T1000 (cell line): ENCODE results near the gene DCST1.

ENCODE experiments used
- DNase-seq: peaks from one replicate; lab custom pipeline; 2025; ENCODE audit warnings: mixed read lengths; lab: John Stamatoyannopoulos, UW

DCST1 gene

GRCh38 chr1:155012776-155013602 is 20.6 kb upstream of the DCST1 start:
- DNase-seq: no peak

- DNase-seq: no peak
Observed at GRCh38 chr1:155013632-155014031, 20.0 kb upstream of the DCST1 start.

- no peak for DNase-seq
Observed at GRCh38 chr1:155014709-155015508, 18.7 kb upstream of the DCST1 start.

DNA sequence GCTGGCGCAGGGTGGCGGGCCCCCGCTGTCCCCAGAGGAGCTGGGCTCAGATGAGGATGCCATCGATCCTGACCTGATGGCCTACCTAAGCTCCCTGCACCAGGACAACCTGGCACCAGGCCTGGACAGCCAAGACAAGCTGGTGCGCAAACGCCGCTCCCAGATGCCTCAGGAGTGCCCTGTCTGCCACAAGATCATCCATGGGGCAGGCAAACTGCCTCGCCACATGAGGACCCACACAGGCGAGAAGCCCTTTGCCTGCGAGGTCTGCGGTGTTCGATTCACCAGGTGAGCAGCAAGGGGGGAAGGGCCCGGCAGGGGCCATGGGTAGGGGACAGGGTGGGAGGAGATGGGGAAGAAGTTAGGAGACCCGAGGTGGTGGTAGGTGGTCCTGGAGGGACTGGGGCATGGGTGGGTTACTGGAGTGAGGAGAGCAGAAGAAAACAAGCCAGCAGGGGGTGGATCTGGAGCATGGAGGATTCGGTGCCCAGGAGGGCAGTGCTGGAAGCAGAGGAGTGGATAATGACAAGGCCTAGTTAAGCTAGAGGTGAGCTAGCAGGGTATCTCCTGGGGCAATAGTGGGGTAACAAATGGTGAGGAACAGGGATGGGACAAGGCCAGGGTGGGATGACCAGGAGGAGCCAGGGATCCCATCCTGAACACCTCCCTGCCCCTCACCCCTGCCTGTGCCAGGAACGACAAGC is 17.9 kb upstream of the DCST1 start:
- DNase-seq: no peak

- DNase-seq: no peak
Observed at GRCh38 chr1:155016231-155016831, 17.3 kb upstream of the DCST1 start.

DNA sequence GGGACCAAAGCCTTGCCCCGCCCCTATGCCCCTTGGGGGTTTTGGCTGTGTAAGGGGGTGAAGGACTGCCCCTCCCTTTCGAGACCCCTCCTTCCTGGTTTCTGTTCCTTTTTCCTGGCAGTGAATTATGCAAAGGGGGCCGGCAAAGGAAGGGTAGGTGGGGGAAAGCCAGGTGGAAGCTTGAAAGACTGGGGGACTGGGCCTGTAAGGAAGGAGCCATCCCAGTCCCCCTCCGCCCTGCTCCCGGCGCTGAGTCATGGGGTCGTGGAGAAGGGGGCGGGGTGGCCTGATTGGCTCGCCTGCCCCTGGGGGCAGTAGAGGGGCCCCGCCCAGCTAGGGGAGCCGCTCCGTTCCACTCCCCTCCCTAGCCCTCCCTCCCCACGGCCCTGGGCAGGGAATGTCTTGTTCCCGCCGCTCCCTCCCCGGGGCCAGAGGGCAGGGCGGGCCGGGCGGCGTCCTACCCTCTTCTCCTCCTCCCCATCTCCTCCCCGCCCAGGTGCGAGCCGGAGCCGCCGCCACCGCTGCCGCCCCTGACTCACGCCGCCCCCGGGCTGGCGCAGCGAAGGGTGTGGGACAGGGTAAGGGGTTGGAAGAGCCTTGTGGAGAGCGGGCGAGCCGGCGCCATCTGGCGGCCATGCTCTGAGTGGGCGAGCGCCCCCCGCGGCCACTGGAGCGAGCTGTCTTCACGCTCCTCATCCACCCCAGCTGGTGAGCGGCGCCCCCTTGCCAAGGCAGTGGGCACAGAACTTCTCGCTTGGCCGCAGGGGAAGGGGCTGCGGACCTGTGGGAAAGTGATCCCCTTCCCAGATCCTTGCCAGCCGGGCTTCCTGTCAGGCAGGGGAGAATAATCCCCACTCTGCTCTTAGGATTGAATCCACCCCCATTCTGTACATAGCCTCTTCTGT is 16.3 kb upstream of the DCST1 start:
- peak; percentile 95 for DNase-seq

- peak; percentile 41 for DNase-seq
Observed at GRCh38 chr1:155017946-155018316, 15.7 kb upstream of the DCST1 start.

DNA sequence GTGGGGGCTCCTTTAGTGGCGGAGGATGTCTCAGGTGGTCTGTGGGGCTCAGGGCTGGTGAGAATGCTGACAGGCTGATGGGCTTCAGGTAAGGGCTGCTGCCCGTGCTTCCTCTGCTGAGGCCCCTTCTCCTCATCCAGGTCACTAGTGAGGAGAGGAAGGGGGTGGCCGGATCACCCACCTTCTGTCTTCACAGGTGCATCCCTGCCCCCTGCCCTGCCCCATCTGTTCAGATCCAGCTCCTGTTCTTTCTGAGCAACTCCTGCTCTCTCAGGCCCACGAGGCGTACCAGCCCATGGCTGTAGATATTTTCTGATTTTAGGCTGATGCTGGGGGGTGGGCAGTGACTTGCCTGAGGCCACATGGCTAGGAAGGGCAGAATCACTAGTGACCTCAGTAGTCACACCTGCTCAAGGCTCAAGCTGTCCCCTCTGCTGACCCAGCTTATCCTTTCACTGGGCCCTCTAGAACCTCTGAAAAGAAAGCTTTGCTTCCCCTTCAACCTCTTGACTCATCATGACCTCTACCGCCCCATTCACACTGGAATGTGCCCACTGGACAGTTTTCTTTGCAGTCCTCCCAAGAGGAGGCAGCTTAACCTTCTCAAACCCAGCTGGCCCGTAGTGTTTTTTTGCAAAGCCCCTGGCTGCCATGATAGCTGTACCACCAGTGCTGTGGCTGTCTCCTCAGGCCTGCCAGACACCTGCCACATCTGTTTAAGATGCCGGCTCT is 14.8 kb upstream of the DCST1 start:
- DNase-seq: no peak

- DNase-seq: no peak
Observed at GRCh38 chr1:155019377-155020245, 14.0 kb upstream of the DCST1 start.

- no peak for DNase-seq
Observed at GRCh38 chr1:155022136-155022926, 11.3 kb upstream of the DCST1 start.

DNA sequence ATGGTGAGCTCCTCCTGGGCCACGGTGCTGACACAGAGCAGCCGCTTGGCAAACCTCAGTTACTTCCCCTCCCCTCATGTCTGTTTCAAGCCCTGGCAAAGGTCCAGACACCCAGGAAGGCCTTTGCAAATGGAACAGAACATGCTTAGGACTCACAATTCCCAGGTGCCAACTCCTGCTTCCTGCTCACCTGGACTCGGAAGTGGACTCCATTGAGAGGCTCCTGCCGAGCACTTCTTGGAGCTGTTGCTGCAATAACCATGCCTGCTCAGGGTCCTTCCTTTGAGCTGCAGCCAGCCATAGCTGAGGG is 10.7 kb upstream of the DCST1 start:
- DNase-seq: no peak

- no peak for DNase-seq
Observed at GRCh38 chr1:155023627-155024026, 10.0 kb upstream of the DCST1 start.

GRCh38 chr1:155024315-155024714 is 9.3 kb upstream of the DCST1 start:
- no peak for DNase-seq

GRCh38 chr1:155026154-155026553 is 7.5 kb upstream of the DCST1 start:
- no peak for DNase-seq

GRCh38 chr1:155026588-155026987 is 7.0 kb upstream of the DCST1 start:
- peak; percentile 32 for DNase-seq

GRCh38 chr1:155029513-155030242 is 3.9 kb upstream of the DCST1 start:
- no peak for DNase-seq

DNA sequence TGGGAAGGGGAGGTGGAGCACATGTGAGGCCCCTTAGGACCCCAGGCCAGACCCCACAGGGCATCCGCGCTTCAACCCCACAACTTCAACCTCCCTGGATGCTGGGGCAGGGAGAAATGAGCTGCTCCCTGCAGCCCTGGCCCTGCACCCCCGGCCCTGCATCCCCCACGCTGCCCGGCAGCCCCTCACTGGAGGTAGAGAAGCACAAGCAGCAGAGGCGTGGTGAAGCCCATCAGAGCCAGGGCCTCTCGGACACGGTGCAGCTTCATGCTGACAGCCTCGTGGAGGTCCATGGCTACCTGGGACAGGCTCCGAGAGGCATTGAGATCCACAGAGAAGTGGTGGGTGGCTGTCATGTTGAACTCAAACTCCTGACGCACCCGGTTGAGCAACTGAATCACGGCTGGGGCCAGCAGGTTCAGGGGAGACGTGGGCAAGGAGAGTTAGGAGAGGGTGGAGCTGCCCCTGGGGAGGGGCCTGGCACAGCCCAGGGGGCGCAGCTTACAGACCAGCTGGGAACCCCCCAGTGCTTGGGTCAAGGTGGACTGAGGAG is 3.3 kb upstream of the DCST1 start:
- DNase-seq: no peak

DNA sequence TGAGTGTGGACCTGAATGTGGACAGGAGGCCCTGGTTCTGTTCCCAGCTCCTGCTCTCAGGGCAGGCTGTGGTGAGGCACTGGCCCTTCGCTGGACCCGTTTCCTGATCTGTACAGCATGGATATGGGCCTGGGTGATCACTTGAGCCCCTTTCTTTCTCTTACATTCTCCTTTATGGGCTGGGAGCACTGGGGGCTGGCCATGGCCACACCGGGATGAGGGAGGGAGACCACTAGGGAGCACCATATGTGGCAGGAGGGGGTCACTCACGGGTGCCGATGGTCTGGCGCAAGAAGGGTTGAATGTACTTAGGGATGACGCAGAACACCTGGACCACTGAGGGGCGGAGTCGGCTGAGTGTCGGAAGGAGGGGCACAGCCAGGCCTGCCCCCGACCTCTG is 2.7 kb upstream of the DCST1 start:
- DNase-seq: no peak
